GM12878 (cell line): ENCODE measurements around the gene BZW2. TPM values are rescaled to one million over a fixed set of nuclear protein-coding genes. Genes with fewer than 3 reads are reported as not detected.

Source experiments
- CREB1 ChIP-seq: IDR thresholded peaks from 2 replicates; pipeline ENCODE4 v1.6.1; 2012; ENCODE audit warnings: low read depth, mild to moderate bottlenecking, inconsistent platforms
- MTA3 ChIP-seq: IDR thresholded peaks from 2 replicates; pipeline ENCODE4 v1.6.1; 2012; ENCODE audit warnings: low read length, inconsistent platforms, borderline replicate concordance
- PAX8 ChIP-seq: fragments of 450-650 bp; IDR thresholded peaks from 2 replicates; pipeline ENCODE4 v1.6.1; 2017; ENCODE audit warnings: mild to moderate bottlenecking, moderate library complexity
- RAD21 ChIP-seq: IDR thresholded peaks from 2 replicates; pipeline ENCODE4 v1.6.1; 2011; ENCODE audit warnings: mild to moderate bottlenecking, low read depth, low read length, moderate library complexity; ENCODE audit not compliant: insufficient read depth
- SPI1 ChIP-seq: IDR thresholded peaks from 2 replicates; pipeline ENCODE4 v1.6.1; 2011; ENCODE audit warnings: low read depth, mild to moderate bottlenecking, low read length, moderate library complexity, borderline replicate concordance; ENCODE audit not compliant: insufficient read depth
- ZNF274 ChIP-seq: IDR thresholded peaks from one replicate; pipeline ENCODE4 v1.8.0; 2011; ENCODE audit not compliant: insufficient read length, insufficient read depth
- polyA plus RNA-seq, 11 experiments: library from polyadenylated mRNA; depleted of rRNA in 4 of 11; unstranded in 6 of 11; stranded (reverse) in 5 of 11; fragments of >200 nt; fragmentation: Nextera tagmentation in 4 of 11; fragmentation: Illumina TruSeq in 1 of 11; extraction: Ambion mirVana in 4 of 11; extraction: Trizol in 1 of 11; gene quantifications; 1 replicate in 1 of 11; 2 replicates in 10 of 11; pipeline versions ENCODE4 v1.2.1 to v1.2.3, GENCODE V29; 2011 to 2016; ENCODE audit warnings: inconsistent platforms in 2 of 11, missing spikeins in 2 of 11, low read depth in 1 of 11
- total RNA-seq, 4 experiments: library from RNA; depleted of rRNA in 3 of 4; stranded (reverse); fragments of >200 nt in 3 of 4; fragmentation: Illumina TruSeq in 1 of 4; extraction: Trizol in 1 of 4; gene quantifications; 2 replicates each; pipeline versions ENCODE4 v1.2.1 to v1.2.3, GENCODE V29; 2013 to 2021
- TF ChIP-seq, protein P1 (sequence below): fragments of 450-650 bp; IDR thresholded peaks from 2 replicates; pipeline ENCODE4 v1.6.1; 2017; ENCODE audit warnings: mild to moderate bottlenecking, moderate library complexity
- TF ChIP-seq, protein P2 (sequence below), 3 experiments: IDR thresholded peaks in 2 of 3; conservative IDR thresholded peaks in 1 of 3; 2 replicates each; pipeline ENCODE4 v1.5.1; 2011; ENCODE audit warnings: low read depth in 3 of 3, low read length in 3 of 3, mild to moderate bottlenecking in 3 of 3, control low read depth in 2 of 3, moderate library complexity in 2 of 3, inconsistent platforms in 1 of 3, mixed read lengths in 1 of 3; ENCODE audit not compliant: control insufficient read depth in 2 of 3, insufficient read depth in 1 of 3; ENCODE audit errors: extremely low read depth in 1 of 3
- TF ChIP-seq, protein P3 (sequence below): IDR thresholded peaks from 2 replicates; pipeline ENCODE4 v1.6.1; 2011; ENCODE audit warnings: low read depth, low read length, improper control_type of control experiment, borderline replicate concordance

Gene BZW2
- total and polyA plus RNA-seq, 10 of the 15 experiments (the other 5 are each of a cell fraction or from before 2014, with no cell fraction given), result 1.3 to 6.8 (median 3.1) TPM

DNA sequence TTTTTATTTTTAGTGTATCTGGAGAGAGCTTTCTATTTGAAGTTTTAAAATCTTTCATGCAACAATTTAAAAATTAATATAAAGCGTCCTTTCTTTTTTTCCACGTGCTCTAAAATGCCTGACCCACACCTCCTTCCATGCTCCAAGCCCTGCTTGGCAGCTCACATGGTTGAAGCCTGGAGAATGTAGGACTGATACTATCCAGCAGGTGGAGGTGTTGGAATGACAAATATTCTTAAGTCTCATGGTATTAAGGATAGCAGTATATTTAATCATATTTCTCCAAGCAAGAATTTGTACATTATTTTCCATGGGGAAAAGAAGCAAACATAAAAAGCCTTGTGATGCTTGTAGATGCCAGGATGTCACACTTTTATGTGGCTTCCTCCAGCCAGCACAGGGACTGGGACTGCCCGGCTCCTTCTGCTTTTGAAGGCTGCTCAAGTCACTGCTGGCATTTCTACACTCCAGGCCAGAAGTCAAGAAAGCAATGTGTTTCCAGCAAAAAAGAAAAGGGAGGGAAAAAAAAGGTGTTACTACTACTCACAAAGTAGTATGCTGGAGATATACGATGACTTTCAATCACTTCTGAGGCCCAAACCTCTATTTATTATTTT lies 49.7 kb downstream of the BZW2 start (continued):
- TF ChIP-seq, protein P1, sequence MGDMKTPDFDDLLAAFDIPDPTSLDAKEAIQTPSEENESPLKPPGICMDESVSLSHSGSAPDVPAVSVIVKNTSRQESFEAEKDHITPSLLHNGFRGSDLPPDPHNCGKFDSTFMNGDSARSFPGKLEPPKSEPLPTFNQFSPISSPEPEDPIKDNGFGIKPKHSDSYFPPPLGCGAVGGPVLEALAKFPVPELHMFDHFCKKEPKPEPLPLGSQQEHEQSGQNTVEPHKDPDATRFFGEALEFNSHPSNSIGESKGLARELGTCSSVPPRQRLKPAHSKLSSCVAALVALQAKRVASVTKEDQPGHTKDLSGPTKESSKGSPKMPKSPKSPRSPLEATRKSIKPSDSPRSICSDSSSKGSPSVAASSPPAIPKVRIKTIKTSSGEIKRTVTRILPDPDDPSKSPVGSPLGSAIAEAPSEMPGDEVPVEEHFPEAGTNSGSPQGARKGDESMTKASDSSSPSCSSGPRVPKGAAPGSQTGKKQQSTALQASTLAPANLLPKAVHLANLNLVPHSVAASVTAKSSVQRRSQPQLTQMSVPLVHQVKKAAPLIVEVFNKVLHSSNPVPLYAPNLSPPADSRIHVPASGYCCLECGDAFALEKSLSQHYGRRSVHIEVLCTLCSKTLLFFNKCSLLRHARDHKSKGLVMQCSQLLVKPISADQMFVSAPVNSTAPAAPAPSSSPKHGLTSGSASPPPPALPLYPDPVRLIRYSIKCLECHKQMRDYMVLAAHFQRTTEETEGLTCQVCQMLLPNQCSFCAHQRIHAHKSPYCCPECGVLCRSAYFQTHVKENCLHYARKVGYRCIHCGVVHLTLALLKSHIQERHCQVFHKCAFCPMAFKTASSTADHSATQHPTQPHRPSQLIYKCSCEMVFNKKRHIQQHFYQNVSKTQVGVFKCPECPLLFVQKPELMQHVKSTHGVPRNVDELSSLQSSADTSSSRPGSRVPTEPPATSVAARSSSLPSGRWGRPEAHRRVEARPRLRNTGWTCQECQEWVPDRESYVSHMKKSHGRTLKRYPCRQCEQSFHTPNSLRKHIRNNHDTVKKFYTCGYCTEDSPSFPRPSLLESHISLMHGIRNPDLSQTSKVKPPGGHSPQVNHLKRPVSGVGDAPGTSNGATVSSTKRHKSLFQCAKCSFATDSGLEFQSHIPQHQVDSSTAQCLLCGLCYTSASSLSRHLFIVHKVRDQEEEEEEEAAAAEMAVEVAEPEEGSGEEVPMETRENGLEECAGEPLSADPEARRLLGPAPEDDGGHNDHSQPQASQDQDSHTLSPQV, result no peak
- peak; percentile 33; the same call in 1 of the 2 replicates for TF ChIP-seq RAD21
- TF ChIP-seq, protein P2, sequence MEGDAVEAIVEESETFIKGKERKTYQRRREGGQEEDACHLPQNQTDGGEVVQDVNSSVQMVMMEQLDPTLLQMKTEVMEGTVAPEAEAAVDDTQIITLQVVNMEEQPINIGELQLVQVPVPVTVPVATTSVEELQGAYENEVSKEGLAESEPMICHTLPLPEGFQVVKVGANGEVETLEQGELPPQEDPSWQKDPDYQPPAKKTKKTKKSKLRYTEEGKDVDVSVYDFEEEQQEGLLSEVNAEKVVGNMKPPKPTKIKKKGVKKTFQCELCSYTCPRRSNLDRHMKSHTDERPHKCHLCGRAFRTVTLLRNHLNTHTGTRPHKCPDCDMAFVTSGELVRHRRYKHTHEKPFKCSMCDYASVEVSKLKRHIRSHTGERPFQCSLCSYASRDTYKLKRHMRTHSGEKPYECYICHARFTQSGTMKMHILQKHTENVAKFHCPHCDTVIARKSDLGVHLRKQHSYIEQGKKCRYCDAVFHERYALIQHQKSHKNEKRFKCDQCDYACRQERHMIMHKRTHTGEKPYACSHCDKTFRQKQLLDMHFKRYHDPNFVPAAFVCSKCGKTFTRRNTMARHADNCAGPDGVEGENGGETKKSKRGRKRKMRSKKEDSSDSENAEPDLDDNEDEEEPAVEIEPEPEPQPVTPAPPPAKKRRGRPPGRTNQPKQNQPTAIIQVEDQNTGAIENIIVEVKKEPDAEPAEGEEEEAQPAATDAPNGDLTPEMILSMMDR (IDR thresholded peaks at IDR 0.05 in 2 of 3, conservative IDR thresholded peaks at IDR 0.05 in 1 of 3; ENCODE audit: control insufficient read depth in 2 of 3, extremely low read depth in 1 of 3, insufficient read depth in 1 of 3, low read depth in 3 of 3, low read length in 3 of 3), result peak; percentile 26 to 35 (median 29); a peak in 4 of 6 replicates
- TF ChIP-seq PAX8, result no peak
- TF ChIP-seq MTA3, result no peak
- TF ChIP-seq ZNF274, result no peak
- no peak for TF ChIP-seq SPI1
- TF ChIP-seq CREB1, result no peak
- TF ChIP-seq, protein P3, sequence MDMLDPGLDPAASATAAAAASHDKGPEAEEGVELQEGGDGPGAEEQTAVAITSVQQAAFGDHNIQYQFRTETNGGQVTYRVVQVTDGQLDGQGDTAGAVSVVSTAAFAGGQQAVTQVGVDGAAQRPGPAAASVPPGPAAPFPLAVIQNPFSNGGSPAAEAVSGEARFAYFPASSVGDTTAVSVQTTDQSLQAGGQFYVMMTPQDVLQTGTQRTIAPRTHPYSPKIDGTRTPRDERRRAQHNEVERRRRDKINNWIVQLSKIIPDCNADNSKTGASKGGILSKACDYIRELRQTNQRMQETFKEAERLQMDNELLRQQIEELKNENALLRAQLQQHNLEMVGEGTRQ, result no peak
